ENCODE measurements around the gene PARK7. TPM values are rescaled to one million over a fixed set of nuclear protein-coding genes. Genes with fewer than 3 reads are reported as not detected.

The PARK7 gene
- total RNA-seq (2014; rRNA removed; shearing (Covaris generic)) = 138 and 204 TPM in 2 replicates
- total RNA-seq (2022) = 272 and 306 TPM in 2 replicates
- Bru-seq, nascent RNA = percentile 82 among the genes with signal in this experiment
- percentile 85 among the genes with signal in this experiment for BruChase-seq, experiment 1, labeled RNA remaining after a 6-hour chase
- percentile 73 among the genes with signal in this experiment for BruChase-seq, experiment 2, labeled RNA remaining after a 2-hour chase
- long read RNA-seq, transcript PARK7-209 (7 exons, 1,088 nt) = major isoform, 173 of 306 reads
- long read RNA-seq, transcript PARK7-201 (7 exons, 949 nt) = minor isoform, 111 of 306 reads
- long read RNA-seq, partial matches to known transcripts = 7 of 306 reads
- long read RNA-seq, other reads (novel, unspliced or antisense) = 13 of 306 reads

DNA sequence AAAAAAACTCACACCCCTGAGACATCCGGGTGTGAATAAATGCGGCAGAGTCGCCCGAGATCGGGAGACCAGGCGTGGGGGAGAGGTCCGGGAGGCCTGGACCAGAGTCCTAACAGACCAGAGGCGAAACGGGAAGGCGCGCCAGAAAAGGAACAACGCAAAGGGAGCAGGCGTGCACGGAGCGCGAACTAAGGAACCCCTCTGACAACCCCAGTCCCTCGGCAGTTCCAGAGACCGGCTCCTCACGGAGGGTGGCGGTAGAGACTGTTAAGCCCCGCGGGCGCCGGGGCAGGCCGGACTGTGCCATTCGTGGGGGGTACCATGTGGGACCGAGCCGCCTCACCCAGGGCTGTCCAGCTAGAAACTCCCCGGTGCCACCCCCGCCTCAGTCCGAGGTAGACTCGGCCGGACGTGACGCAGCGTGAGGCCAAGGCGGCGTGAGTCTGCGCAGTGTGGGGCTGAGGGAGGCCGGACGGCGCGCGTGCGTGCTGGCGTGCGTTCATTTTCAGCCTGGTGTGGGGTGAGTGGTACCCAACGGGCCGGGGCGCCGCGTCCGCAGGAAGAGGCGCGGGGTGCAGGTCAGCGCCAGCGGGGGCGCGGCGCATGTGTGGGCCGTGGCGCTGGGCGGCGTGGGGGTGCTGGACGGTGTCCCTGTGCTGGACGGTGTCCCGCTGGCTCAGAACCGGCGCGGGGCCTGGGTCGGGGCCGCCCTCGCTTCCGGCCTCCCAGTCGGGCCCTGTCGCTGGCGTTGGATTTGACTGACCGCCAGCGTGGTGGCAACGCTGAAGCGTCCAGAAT is at the start of gene PARK7:
Gene PARK7, plus strand, starts transcription at position 496 of the 798 bp plus-strand sequence. CDS start 1,075 bp downstream, outside the sequence.
- ChIA-PET POLR2A (interaction anchor here (1.4 kb wide), 1 partner anchor 15 kb away, joined by 3 read pairs; no protein-coding TSS in a partner anchor), CTCF (ENCODE audit: unreplicated experiment) (no interaction called here)
- no peaks in the 10 kb centered on the region for H3K9me2 ChIP-seq (ENCODE audit: insufficient read depth, low read length)
- H3K36me3 ChIP-seq (ENCODE audit: insufficient read depth, low read length) = peaks cover 38% of the 10 kb centered on the region
- H3K9me3 ChIP-seq (ENCODE audit: low read length) = no peaks in the 10 kb centered on the region
- no peaks in the 10 kb centered on the region; the same call in 1 of the 2 replicates for H4K20me1 ChIP-seq (ENCODE audit: insufficient read depth, low read length)
- peak; percentile 99 for DNase-seq (ENCODE audit: low spot score)
- H3K27ac ChIP-seq (ENCODE audit: low read depth, low read length, poor library complexity, severe bottlenecking) = peak within 1 kb of the TSS; percentile 68
- TF ChIP-seq EZH2phosphoT487 (IDR thresholded peaks at IDR 0.05; ENCODE audit: borderline replicate concordance, low read depth, low read length) = no peak
- TF ChIP-seq, protein P1, sequence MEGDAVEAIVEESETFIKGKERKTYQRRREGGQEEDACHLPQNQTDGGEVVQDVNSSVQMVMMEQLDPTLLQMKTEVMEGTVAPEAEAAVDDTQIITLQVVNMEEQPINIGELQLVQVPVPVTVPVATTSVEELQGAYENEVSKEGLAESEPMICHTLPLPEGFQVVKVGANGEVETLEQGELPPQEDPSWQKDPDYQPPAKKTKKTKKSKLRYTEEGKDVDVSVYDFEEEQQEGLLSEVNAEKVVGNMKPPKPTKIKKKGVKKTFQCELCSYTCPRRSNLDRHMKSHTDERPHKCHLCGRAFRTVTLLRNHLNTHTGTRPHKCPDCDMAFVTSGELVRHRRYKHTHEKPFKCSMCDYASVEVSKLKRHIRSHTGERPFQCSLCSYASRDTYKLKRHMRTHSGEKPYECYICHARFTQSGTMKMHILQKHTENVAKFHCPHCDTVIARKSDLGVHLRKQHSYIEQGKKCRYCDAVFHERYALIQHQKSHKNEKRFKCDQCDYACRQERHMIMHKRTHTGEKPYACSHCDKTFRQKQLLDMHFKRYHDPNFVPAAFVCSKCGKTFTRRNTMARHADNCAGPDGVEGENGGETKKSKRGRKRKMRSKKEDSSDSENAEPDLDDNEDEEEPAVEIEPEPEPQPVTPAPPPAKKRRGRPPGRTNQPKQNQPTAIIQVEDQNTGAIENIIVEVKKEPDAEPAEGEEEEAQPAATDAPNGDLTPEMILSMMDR (conservative IDR thresholded peaks at IDR 0.05; ENCODE audit: low read length) = peak; percentile 65
- H3K4me2 ChIP-seq (ENCODE audit: low read length) = peak within 1 kb of the TSS; percentile 87
- H2AFZ ChIP-seq (ENCODE audit: low read length) = peak within 1 kb of the TSS; percentile 81
- H3K4me1 ChIP-seq (ENCODE audit: insufficient read depth, low read length, poor library complexity, severe bottlenecking) = peaks cover 26% of the 10 kb centered on the region
- peaks cover 33% of the 10 kb centered on the region for H3K79me2 ChIP-seq (ENCODE audit: insufficient read depth, low read depth, low read length)
- intact Hi-C loops (cut with micrococcal nuclease; ENCODE audit: unreplicated experiment) = loop anchor here (5.0 kb wide), 1 partner anchor 189 kb away; the partner anchor contains the start of gene VAMP3
- peak within 1 kb of the TSS; percentile 84 for H3K4me3 ChIP-seq (ENCODE audit: low read depth, low read length, poor library complexity, severe bottlenecking)
- no TSS peak for BruUV-seq (replicated peaks)

DNA sequence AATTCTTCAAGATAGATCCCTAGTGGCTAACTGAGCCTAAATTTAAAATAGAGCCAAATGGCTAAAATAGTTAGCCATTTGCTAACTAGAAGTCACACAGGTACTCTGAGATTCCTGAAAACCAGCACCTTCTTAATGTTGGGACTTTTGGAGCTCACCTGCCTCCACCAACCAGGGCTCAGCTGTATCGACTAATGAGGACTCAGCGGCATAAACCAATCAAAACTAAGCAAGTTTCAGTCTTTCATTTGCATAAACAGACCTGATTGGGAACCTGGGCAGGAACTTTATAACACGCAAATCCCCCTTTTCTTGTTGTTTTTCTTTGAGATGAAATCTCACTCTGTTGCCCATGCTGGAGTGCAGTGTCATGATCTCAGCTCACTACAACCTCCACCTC is 49.4 kb upstream of the PARK7 start:
- no peak overlapping the region for H2AFZ ChIP-seq (ENCODE audit: low read length)
- no peaks in the 10 kb centered on the region for H3K4me1 ChIP-seq (ENCODE audit: insufficient read depth, low read length, poor library complexity, severe bottlenecking)
- H4K20me1 ChIP-seq (ENCODE audit: insufficient read depth, low read length) = no peaks in the 10 kb centered on the region
- no peaks in the 10 kb centered on the region for H3K9me2 ChIP-seq (ENCODE audit: insufficient read depth, low read length)
- H3K9me3 ChIP-seq (ENCODE audit: low read length) = no peaks in the 10 kb centered on the region
- no peaks in the 10 kb centered on the region for H3K36me3 ChIP-seq (ENCODE audit: insufficient read depth, low read length)
- ChIA-PET CTCF (ENCODE audit: unreplicated experiment) (no interaction called here), POLR2A (no interaction called here)
- DNase-seq (ENCODE audit: low spot score) = no peak
- no TSS peak for BruUV-seq (replicated peaks)
- no peak overlapping the region for H3K4me2 ChIP-seq (ENCODE audit: low read length)
- TF ChIP-seq EZH2phosphoT487 (IDR thresholded peaks at IDR 0.05; ENCODE audit: borderline replicate concordance, low read depth, low read length) = no peak
- TF ChIP-seq, protein P1 (conservative IDR thresholded peaks at IDR 0.05; ENCODE audit: low read length) = no peak
- H3K27ac ChIP-seq (ENCODE audit: low read depth, low read length, poor library complexity, severe bottlenecking) = no peak overlapping the region
- intact Hi-C loops (cut with micrococcal nuclease; ENCODE audit: unreplicated experiment) = no loop called here
- no peak overlapping the region for H3K4me3 ChIP-seq (ENCODE audit: low read depth, low read length, poor library complexity, severe bottlenecking)
- no peaks in the 10 kb centered on the region for H3K79me2 ChIP-seq (ENCODE audit: insufficient read depth, low read depth, low read length)
